Body of pancreas (tissue), 4 donors: ENCODE data around the gene TAS2R4. TPM values are rescaled to one million over a fixed set of nuclear protein-coding genes. Genes with fewer than 3 reads are reported as not detected.

Source experiments
- ATAC-seq: fragments of 150-250 bp; one replicate; pipeline ENCODE4 v1.9.1; 2016
- DNase-seq, 4 donors: peaks; one replicate each; pipeline ENCODE4 v3.0.0-alpha.2; 2019
- H3K27ac ChIP-seq, 4 donors: fragments of 200-600 bp; sonication (generic); 1 replicate in 3 of 4; 2 replicates in 1 of 4; pipeline versions ENCODE4 v1.5.1 to v1.6.1; 2016 to 2019; ENCODE audit warnings: mild to moderate bottlenecking in 1 of 4, mixed read lengths in 1 of 4, moderate library complexity in 1 of 4
- H3K27me3 ChIP-seq, 2 donors: fragments of 200-600 bp; sonication (generic); one replicate each; pipeline ENCODE4 v1.6.0; 2016; ENCODE audit warnings: mild to moderate bottlenecking in 1 of 2
- H3K36me3 ChIP-seq, 2 donors: fragments of 200-600 bp; sonication (generic); replicated peaks in 1 of 2; 2 replicates each; pipeline ENCODE4 v1.5.1; 2016; ENCODE audit warnings: low read depth in 2 of 2; ENCODE audit not compliant: insufficient read depth in 1 of 2
- H3K4me1 ChIP-seq: fragments of 200-600 bp; sonication (generic); one replicate; pipeline ENCODE4 v1.6.0; 2016
- H3K4me3 ChIP-seq, 2 donors: fragments of 200-600 bp; sonication (generic); 1 replicate in 1 of 2; 2 replicates in 1 of 2; pipeline ENCODE4 v1.5.1; 2016 to 2019
- H3K9me3 ChIP-seq, 3 donors: fragments of 200-600 bp; sonication (generic); 1 replicate in 2 of 3; 2 replicates in 1 of 3; pipeline ENCODE4 v1.5.1; 2016
- CTCF ChIP-seq, 7 experiments: fragments of 450-650 bp in 4 of 7; fragments of 200-600 bp in 3 of 7; sonication (generic) in 3 of 7; IDR thresholded peaks; one replicate each; pipeline ENCODE4 v1.5.1; 2016 to 2019; ENCODE audit warnings: antibody characterized with exemption in 7 of 7
- POLR2A ChIP-seq, 3 donors: fragments of 450-650 bp; IDR thresholded peaks; one replicate each; pipeline ENCODE4 v1.6.1; 2016; ENCODE audit warnings: antibody characterized with exemption in 3 of 3, mild to moderate bottlenecking in 2 of 3
- WGBS, 2 donors: methylation state at CpG; one replicate each; pipeline ENCODE4 v1.1.5; 2017; 5-methylcytosine and 5-hydroxymethylcytosine counted together
- intact Hi-C: fragments of 100-400 bp; cut with DNase I; formaldehyde crosslinking; loops from one replicate; pipeline ENCODE4 v1.15.1; 2023
- total RNA-seq, 2 donors: library from RNA; depleted of rRNA; stranded (reverse); fragments of >200 nt; gene quantifications; one replicate each; pipeline ENCODE4 v1.1.0, GENCODE V29; 2016

The TAS2R4 gene
- total RNA-seq, 2 donors from 2014 or later = 1.3 to 3.4 TPM

- no peaks in the 10 kb centered on the region for H3K9me3 ChIP-seq
- WGBS, 2 donors = 2% methylated on average over 43 to 46 of the region's 46 CpGs
- ATAC-seq = peak; percentile 97
- H3K27me3 ChIP-seq = no peaks in the 10 kb centered on the region
- peak within 1 kb of the TSS; percentile 77 to 91 for H3K4me3 ChIP-seq
- H3K36me3 ChIP-seq = peaks cover under 1 to 8% of the 10 kb centered on the region in 2 donors
- peak within 1 kb of the TSS; percentile 45 to 90 (median 77) for H3K27ac ChIP-seq
- peak; percentile 58 to 99 (median 94) for TF ChIP-seq CTCF (IDR thresholded peaks at IDR 0.05)
- peak; percentile 27 to 87 (median 86) for TF ChIP-seq POLR2A (IDR thresholded peaks at IDR 0.05)
- intact Hi-C loops = loop anchor here (10.0 kb wide), 1 partner anchor 73 kb away; no protein-coding TSS in a partner anchor
- peak; percentile 91 to 95 (median 92) for DNase-seq
- peaks cover 21% of the 10 kb centered on the region for H3K4me1 ChIP-seq
These were observed 38.5 kb upstream of the TAS2R4 start, which contains the start of gene SSBP1 for GRCh38 chr7:141737836-141738591. Gene SSBP1, plus strand, starts transcription at chr7:141738358. Its CDS starts 809 bp downstream, at chr7:141739167.

- DNase-seq = no peak
- TF ChIP-seq POLR2A (IDR thresholded peaks at IDR 0.05) = no peak
- TF ChIP-seq CTCF (IDR thresholded peaks at IDR 0.05) = no peak
- H3K4me3 ChIP-seq = peak overlapping the region; percentile 77 to 91
- WGBS, 2 donors = 1 to 3% methylated on average over 6 of the region's 6 CpGs
- intact Hi-C loops = loop anchor here (10.0 kb wide), 1 partner anchor 74 kb away; no protein-coding TSS in a partner anchor
- ATAC-seq = no peak
- no peaks in the 10 kb centered on the region for H3K9me3 ChIP-seq
- H3K36me3 ChIP-seq = peaks cover 6 to 12% of the 10 kb centered on the region in 2 donors
- peak overlapping the region in 3 of 4 donors; percentile 66 to 90 (median 88) for H3K27ac ChIP-seq
- peaks cover 21% of the 10 kb centered on the region for H3K4me1 ChIP-seq
- no peaks in the 10 kb centered on the region for H3K27me3 ChIP-seq
These were observed 37.9 kb upstream of the TAS2R4 start for GRCh38 chr7:141738592-141739013.

GRCh38 chr7:141739250-141739649 lies 37.2 kb upstream of the TAS2R4 start:
- ATAC-seq = no peak
- no peak for DNase-seq
- no peak for TF ChIP-seq POLR2A (IDR thresholded peaks at IDR 0.05)
- TF ChIP-seq CTCF (IDR thresholded peaks at IDR 0.05) = no peak
- 54 to 59% methylated on average over 3 of the region's 3 CpGs for WGBS, 2 donors
- Histone ChIP-seq H3K4me3 (no peak overlapping the region), H3K36me3 (peaks cover 6 to 18% of the 10 kb centered on the region in 2 donors), H3K27ac (no peak overlapping the region), H3K4me1 (peaks cover 21% of the 10 kb centered on the region), H3K9me3 (no peaks in the 10 kb centered on the region), H3K27me3 (no peaks in the 10 kb centered on the region)
- intact Hi-C loops = loop anchor here (10.0 kb wide), 1 partner anchor 74 kb away; no protein-coding TSS in a partner anchor

GRCh38 chr7:141742229-141742628 lies 34.2 kb upstream of the TAS2R4 start:
- Histone ChIP-seq H3K4me1 (peaks cover 18% of the 10 kb centered on the region), H3K9me3 (no peaks in the 10 kb centered on the region), H3K27me3 (no peaks in the 10 kb centered on the region), H3K27ac (no peak overlapping the region), H3K36me3 (peaks cover 9 to 34% of the 10 kb centered on the region in 2 donors), H3K4me3 (no peak overlapping the region)
- WGBS, 2 donors = 29 to 45% methylated on average over 1 of the region's 1 CpG
- ATAC-seq (no peak), DNase-seq (no peak)
- no peak for TF ChIP-seq POLR2A (IDR thresholded peaks at IDR 0.05)
- TF ChIP-seq CTCF (IDR thresholded peaks at IDR 0.05) = no peak
- intact Hi-C loops = no loop called here
